Inferior parietal cortex (tissue), 1 donor: ENCODE results near the gene SUMO3.

Source experiments
- DNase-seq: peaks from one replicate; pipeline ENCODE4 v3.0.0-alpha.2; 2016; ENCODE audit errors: extremely low spot score

The SUMO3 gene

DNA sequence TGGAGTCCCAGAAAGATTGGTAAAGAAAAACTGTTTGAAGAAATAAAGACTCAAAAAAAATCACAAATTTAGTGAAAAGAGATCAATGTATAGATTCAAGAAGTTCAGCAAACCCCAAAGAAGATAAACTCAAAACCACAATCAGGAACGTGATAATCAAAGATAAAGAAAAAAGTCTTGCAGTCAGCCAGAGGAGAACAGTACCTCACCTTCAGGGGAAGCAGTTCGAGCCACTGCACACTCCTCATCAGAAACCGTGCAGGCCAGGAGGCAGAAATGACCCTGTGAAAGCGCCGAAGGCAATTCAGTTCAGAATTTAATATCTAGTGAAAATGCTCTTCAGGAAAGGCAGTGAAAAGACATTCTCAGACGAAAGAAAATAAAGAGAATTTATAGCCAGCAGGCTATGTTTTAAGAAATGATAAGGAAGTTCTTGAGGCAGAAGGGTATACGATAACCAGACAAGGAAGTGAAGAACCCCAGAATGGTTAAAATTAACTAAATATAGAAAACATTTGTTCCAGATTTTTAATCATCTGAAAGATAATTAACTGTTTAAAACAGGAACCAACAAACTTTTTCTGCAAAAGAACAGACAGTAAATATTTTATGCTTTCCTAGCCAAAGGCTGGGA, 13.5 kb upstream of the SUMO3 start:
- DNase-seq, result no peak

DNA sequence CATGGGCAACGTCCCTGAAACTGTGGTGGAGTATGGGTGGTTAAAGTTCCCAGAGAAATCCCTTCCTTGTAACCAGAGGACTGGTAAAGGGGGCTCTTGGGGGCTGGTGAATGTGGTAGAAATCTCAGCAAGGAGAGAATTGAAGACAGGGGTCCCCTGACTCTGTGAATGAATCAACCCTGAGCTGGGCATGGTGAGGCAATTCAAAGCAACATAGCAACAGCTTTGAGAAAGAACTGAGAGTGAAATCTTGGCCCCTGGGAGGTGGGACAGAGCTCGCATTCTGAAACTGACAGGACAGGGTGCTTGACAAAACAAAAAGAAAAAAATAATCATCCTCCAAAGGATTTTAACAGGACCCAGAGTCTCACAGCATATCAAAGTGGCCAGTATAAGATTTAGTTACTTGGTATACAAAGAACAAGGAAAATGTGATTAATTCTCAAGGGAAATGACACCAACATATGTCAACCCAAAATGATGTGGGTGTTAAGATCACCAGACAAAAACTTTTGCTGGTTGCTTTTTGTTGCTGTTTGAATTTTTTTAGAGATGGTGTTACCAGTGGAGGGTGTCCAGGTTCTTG, 11.7 kb upstream of the SUMO3 start:
- DNase-seq, result no peak

DNA sequence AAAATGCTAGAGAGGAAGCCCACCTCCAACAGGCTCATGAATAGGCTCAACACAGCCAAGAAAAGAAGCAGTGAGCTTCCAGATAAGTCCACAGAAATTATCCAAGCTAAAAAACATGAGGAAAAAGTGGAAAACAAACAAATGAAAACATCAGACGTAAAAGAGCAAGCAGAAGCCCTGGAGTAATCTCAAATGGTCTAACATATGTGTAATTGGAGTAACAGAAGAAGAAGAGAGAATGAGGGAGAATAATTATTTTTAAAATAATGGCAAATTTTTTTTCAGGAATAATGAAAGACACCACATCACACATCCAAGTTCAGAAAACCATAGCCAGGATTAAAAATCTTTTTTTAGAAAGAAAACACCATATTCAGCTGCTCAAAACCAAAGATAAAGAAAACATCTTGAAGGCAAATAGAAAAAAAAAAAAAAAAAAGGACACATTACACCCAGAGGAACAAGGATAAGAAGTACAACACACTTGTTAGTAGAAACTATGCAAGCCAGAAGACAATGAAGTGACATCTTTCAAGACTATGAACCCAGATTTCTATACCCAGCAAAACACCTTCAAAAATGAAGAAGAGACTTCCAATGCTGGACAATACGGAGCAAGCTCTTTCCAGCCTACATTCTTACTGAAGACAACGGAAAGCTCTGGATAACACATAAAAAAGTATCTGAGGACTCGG, 10.6 kb upstream of the SUMO3 start:
- DNase-seq, result no peak

DNA sequence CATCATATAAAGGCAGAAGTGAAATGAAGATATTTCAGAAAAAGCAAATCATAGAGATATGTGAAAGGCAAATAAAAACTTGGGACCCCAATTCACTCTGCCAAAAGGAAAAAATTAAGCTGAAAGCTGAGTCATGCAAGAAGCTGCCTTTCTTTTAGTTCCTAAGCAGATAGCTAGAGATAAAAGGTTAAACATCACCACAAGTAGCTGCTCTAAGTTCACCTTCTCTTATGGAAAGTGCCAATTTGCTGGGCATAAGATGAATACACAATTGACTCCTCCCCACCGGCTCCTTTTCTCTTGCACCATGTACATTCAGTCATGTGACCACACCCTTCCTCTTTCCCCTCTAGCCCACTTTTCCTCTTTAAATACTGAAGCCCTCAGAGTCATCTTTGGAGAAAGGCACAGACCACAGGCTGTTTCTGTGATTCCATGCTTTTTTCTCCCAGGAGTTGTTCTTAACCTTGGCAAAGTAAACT, 5.4 kb upstream of the SUMO3 start:
- no peak for DNase-seq

DNA sequence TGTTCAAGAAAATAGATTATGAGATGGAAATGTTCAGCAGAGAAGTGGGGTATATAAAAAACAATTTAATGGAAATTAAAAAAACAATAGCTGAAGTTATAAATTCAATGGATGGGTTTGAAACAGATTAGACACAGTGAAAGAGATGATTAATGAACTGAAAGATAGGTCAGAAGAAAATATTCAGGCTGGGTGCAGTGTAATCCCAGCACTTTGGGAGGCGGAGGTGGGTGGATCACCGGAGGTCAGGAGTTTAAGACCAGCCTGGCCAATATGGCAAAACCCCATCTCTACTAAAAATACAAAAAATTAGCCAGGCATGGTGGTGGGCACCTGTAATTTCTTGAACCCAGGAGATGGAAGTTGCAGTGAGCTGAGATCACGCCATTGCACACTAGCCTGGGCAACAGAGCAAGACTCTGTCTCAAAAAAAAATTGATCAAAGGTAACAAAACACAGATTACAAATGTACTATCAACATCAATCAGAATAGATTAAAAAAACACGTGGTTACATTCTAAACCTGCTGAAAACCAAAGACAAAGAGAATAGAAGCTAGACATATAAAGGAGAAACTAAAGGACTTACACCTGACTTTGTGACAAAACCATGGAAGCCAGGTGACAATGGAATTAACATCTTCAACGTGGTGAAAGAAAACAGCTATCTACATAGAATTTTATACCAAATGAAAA, 4.8 kb upstream of the SUMO3 start:
- DNase-seq, result no peak

DNA sequence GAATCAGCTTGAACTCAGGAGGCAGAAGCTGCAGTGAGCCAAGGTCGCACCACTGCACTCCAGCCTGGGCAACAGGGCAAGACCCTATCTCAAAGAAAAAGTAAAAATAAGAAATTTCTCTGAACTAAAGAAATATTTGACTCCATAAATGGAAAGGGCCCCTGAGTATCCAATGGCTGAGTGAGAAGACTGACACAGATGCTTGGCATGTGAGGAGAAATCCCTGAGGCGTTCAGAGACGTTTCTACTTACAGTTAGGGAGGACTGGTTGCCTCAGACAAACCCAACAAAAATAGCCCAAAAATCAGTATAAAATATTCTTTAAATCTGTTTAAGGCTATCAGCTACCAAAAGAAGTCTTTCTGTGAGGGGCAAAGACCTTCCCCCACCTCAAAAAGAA, 3.0 kb upstream of the SUMO3 start:
- no peak for DNase-seq

DNA sequence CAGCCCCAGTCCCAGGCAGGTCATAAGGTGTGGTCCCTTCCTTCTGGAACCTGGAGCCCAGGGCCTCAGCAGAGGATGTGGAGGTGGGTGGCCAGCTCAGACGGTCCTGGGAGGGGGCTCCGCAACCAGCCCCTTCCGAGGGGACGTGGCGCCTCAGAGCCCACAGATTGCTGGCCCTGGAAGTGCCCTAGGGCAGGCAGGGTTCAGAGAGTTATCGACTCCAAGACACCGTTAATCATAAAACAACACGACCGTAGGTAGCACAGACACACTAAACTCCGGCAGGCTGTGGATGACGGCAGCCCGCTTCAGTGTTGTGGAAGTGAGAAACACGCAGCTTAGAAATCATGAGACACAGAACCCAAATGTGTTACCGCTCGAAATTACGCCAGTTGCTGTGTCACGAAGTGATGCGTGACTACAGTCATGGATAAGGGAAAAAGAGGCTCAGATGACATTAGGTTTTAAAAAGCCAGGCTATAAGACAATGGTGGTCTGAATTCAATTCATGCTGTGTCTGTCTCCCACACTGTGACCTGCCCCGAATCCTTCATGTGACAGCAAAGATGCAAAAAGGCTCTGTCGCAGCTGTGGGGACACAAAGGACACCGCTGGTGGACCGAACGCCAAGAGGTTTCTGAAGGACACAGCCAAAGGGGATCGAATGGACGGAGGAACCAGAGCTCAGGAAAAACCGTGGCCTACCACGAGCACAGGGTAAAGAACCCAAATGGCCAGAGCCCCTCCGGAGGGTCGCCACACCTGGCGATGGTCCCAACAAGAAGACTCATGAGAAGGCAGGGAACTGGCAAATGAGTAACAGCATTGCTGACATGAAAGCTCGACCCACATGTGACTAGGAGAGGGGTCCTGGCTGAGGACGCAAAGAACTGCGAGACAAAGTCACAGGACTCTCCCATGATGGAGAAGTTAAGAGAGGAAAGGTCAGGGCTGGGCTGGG, 1.7 kb upstream of the SUMO3 start:
- DNase-seq, result no peak

DNA sequence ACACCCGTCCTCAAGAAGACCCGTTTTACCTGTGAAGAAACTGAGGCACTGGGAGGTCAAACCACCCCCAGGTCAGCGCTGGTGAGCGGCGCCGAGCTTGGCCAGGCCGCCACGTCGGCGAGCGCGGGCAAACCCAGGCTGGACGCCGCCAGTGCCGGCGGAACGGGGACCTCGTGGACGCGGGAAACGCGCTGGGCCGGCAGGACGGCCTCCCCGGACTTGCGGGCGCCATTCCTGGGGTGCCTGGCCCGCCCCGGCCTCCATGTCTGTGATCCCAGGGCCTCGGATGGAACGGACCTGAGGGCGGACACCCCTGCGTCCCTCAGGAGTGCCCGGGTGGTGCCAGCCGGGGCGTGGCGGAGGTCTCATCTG, 764 bp upstream of the SUMO3 start:
- DNase-seq, result no peak

DNA sequence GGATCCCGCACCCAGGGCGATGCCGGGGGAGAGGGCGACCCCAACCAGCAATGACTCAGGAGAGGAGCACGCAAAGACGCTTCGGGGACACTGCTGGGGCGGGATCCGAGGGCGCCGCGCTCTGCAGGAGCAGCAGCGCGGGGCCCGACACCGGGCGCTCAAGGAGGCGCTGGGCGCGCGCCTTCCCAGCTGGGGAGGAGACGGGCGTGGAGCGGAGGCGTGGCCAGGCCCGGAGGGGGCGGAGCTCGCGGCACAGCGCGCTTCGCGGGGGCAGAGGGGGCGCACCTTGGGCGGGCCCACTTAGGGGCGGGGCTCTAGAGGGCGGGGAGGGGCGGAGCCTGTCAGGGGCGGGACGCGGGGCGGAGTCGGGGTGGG, 369 bp downstream of the SUMO3 start:
- DNase-seq, result peak; percentile 81

DNA sequence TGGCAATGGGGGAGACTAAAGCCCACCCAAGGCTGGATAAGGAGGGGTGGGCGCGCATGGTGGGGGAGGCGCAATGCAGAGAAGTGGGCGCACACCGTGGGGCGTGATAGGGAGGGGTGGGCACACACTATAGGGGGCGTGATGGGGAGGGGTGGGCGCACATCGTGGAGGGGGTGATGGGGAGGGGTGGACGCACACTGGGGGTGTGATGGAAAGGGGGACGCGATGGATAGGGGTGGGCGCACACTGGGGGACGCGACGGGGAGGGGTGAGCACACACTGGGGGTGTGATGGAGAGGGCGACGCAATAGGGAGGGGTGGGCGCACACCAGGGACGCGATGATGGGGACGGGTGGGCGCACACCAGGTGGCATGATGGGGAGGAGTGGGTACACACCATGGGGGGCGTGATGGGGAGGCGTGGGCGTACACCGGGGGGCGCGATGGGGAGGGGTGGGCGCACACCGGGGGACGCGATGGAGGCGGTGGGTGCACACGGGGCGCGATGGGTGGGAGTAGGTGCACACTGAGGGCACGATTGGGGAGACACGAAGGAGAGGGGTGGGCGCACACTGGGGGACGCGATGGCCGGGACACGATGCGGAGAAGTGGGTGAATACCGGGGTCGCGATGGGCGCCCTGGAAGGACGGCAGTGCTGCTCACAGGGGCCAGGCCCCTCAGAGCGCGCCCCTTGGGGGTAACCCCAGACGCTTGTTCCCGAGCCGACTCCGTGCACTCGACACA, 929 bp downstream of the SUMO3 start:
- DNase-seq, result no peak

DNA sequence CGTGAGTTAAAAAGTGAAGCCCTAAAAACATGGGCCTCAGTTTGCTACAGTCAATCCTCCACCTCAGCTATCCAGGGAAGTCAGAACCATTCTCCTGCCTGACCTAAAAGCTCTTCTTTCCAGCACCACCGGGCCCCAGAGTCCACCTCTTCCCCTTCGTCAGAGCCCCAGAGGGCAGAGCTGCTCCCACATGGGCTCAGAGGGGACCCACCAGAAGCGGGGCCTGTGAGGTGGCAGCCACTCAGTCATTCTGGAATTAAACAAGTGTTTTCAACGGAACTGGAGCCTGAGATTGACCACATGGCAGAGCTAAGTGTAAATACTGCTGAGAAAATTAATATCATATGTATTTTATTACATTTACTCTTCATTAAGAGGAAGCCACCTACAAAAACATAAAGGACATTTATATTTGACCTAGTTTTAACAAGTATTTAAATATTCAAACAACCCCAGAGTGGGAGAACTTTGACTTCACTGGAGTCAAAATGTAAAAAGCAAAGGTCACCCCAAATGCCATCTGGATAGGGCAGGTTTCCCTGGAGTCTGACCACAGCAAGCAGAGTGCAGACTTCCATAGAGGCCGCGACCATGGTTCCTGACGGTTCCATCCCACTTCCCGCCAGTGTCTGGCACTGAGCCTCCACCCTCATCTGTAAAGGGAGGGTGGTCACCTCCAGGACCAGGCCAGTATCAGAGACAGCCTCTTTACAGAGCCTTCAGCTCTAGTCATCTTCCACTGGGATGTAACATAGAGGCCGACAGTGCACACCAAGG, 1.8 kb downstream of the SUMO3 start:
- DNase-seq, result no peak

DNA sequence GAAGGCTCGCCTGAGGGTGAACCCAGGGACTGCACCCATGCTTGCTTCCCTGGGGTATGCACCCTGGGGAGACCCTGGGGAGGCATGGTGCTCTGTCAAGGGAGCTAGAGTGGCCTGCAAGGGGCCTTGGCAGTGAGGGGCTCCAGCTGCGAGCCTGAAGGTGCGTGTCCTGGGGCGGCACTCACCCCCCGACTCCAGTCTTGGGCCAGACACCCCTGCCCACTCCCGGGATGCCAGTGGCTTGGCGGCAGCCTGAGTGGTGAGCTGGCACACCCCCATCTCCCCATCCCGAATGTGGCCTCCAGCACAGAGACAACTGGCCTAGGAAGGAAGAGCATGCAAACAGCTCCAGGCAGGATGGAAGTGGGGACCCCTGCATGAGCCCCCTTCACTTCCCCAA, 2.6 kb downstream of the SUMO3 start:
- no peak for DNase-seq

DNA sequence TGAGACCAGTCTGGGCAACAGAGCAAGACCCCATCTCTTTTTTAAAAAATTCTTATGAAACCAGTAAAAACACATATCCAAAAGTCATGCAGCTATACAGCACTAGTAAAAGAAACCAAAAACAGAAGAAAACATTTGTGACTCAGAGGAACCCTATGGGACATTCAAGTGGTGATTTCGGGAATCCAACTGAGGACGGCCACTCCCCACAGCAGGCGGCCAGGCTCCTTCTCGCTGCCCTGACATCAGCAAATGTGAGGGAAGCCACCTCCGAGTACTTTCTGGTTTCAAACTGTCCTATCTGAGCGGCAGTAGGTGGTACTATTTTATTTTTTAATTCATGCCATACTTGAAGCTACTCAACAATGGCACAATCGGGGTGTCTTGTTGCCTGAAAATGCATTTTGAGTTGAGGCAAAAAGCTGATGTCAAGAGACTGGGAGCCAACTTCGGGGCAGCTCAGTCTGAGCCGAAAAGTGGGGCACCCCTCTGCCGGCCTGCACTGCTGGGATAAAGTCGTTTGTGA, 3.3 kb downstream of the SUMO3 start:
- no peak for DNase-seq

DNA sequence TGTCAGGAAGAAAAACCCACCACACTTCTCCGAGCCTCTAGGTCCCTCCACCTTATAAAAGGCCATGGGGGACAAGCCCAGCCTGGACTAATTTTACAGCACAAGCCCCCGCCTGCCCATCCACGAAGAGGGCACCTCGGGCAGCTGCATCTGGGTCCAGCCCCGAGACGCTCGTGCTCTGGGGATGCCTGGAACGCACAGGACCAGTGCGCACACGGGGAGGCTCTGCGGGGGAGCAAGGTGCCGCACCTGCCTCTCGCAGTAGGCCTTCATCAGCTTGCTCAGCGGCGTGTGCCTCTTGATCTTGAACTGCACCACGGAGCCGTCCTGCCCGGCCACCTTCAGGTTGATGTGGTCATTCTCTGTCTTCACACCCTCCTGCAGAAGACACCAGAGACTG, 4.1 kb downstream of the SUMO3 start:
- no peak for DNase-seq

DNA sequence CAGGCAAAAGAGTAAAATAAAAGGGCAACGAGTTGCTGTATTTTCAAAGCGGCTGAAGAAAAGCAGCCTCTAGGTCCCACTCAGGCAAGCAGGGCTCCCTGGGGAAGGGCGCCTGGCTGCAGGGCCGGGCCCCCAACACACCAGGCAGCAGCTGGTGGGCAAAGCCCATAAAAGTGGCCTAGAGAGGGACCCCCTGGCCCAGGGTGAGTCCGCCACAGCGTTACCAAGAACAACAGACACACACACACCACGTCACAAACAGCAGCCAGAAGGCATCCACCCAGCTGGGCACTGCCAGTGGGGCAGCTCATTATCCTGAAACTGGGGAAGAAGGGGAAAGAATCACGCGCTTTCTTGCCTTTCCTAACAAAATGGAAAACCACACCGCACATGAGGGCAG, 4.7 kb downstream of the SUMO3 start:
- no peak for DNase-seq

DNA sequence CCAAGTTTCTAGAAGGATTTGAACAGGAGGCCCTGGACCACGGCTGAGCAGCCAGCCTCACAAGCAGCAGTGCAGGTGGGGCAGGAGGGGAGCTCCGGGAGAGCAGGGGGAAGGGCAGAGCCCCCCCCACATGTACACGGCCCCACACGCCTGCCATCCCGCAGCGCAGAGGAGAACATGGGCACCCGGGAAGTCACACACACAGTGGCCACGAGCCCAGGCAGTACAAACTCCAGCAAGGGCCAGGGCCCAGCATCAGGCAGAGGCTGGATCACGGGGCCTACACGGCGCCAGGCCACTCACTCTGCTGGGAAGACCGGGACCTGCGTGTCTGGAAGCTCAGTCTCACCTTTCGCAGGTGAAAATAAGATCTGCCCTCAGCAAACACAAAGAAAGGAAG, 5.2 kb downstream of the SUMO3 start:
- no peak for DNase-seq

DNA sequence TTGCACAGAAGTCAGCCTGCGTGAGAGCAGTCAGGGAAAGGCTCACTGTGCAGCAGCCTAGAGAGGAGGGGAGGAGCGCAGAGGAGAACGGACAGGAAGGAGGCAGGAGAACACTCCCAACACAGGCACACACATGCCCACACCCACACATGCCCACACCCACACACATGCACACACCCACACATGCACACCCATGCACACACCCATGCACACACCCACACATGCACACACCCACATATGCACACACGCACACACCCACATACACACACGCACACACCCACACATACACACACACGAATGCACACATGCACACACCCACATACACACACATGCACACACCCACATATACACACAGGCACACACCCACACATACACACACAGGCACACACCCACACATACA, 7.1 kb downstream of the SUMO3 start:
- no peak for DNase-seq

DNA sequence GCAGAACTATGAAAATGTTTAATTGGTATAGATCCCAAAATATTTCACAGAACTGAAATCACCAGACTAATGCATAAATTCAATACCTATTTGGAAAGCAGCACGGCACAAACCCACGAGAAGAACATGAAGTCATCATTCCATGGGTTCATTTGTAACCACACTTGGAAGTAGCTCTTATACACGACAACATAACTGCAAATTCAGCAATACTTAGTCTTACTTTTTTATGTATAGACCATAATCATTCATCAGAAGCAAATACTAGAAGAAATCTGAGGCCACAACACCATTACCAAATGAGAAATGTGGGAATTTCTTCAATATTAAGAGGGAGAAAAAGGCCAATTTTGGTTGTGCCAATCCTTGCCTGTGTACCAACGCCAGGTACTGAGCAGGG, 12.0 kb downstream of the SUMO3 start:
- DNase-seq, result no peak

DNA sequence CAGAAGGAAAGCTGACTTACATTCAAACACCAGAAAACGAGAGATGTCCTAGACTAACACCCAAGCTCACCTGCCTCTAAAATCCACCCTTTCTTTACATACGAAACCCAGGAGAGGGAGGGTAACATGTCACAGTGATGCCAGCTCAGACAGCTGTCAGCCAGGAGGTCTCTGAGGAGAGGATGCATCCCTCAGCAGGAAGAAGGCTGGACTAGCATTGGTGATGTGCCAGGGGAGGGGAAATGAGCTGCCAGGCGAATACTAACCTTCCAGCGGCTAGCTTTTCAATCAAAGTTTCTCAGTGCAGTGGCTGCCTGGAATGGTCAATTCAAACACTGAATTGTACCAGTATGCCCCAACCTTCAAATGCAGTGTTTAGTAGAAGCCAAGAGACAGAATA, 12.6 kb downstream of the SUMO3 start:
- no peak for DNase-seq

DNA sequence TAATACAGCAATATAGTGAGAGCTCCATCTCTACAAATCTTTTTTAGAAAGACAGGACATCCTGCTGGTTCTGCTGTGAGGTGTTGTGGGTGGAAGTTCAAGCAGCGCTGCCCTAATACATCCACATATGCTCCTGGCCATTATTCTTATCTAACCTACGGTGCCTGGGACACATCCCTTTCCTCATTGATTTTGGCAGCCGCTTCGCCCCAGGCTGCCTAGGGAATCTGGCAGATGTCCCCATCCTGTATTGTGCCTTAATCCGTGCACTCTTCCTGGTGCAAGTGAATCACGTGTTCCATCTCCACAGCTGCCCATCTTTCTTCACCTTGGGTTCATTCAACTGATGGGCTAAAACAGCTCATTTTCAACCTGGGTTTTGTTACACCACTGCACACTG, 13.1 kb downstream of the SUMO3 start:
- no peak for DNase-seq
